ENCODE data around the gene NIPA2.

The NIPA2 gene

GRCh38 chr15:22839046-22839695 lies 705 bp downstream of the NIPA2 start:
- no peak for DNase-seq

GRCh38 chr15:22844421-22845288 lies 6.2 kb downstream of the NIPA2 start:
- no peak for DNase-seq

GRCh38 chr15:22845289-22845900 lies 6.9 kb downstream of the NIPA2 start:
- DNase-seq, result no peak

GRCh38 chr15:22846073-22846472 lies 7.6 kb downstream of the NIPA2 start:
- DNase-seq, result no peak

- DNase-seq, result no peak
These were observed 11.6 kb downstream of the NIPA2 start for GRCh38 chr15:22850055-22850454.

- DNase-seq, result no peak
These were observed 13.0 kb downstream of the NIPA2 start for GRCh38 chr15:22851513-22851912.

- no peak for DNase-seq
These were observed 17.3 kb downstream of the NIPA2 start for GRCh38 chr15:22855791-22856190.

- DNase-seq, result no peak
These were observed 18.2 kb downstream of the NIPA2 start for GRCh38 chr15:22856659-22857058.

GRCh38 chr15:22861161-22861560 lies 22.7 kb downstream of the NIPA2 start:
- no peak for DNase-seq

GRCh38 chr15:22863356-22863755 lies 24.9 kb downstream of the NIPA2 start:
- DNase-seq, result no peak

GRCh38 chr15:22866079-22866478 lies 27.6 kb downstream of the NIPA2 start:
- DNase-seq, result no peak

GRCh38 chr15:22867886-22868285 lies 29.4 kb downstream of the NIPA2 start:
- no peak for DNase-seq

- DNase-seq, result no peak
These were observed 30.0 kb downstream of the NIPA2 start for GRCh38 chr15:22868495-22868894.

GRCh38 chr15:22868928-22869327 lies 30.5 kb downstream of the NIPA2 start:
- no peak for DNase-seq

GRCh38 chr15:22869856-22870255 lies 31.4 kb downstream of the NIPA2 start:
- no peak for DNase-seq

- no peak for DNase-seq
These were observed 32.4 kb downstream of the NIPA2 start for GRCh38 chr15:22870865-22871264.

GRCh38 chr15:22871481-22872086 lies 33.1 kb downstream of the NIPA2 start:
- DNase-seq, result no peak

GRCh38 chr15:22872936-22873701 lies 34.7 kb downstream of the NIPA2 start:
- no peak for DNase-seq

- DNase-seq, result no peak
These were observed 35.4 kb downstream of the NIPA2 start for GRCh38 chr15:22873841-22874240.

- no peak for DNase-seq
These were observed 35.8 kb downstream of the NIPA2 start for GRCh38 chr15:22874256-22874655.

- DNase-seq, result no peak
These were observed 36.5 kb downstream of the NIPA2 start for GRCh38 chr15:22874966-22875365.

- no peak for DNase-seq
These were observed 38.7 kb downstream of the NIPA2 start for GRCh38 chr15:22877117-22877516.

GRCh38 chr15:22877607-22878006 lies 39.1 kb downstream of the NIPA2 start:
- no peak for DNase-seq

All from Kasumi-1 (cell line).